ENCODE measurements around the gene HEMGN. TPM values are rescaled to one million over a fixed set of nuclear protein-coding genes. Genes with fewer than 3 reads are reported as not detected.

The HEMGN gene
- total and polyA plus RNA-seq, 10 of the 15 experiments (the other 5 are each of a cell fraction or from before 2014, with no cell fraction given) = 0.03 to 0.28 (median 0.09) TPM; not detected in 4

- no peaks in the 10 kb centered on the region for H3K9me3 ChIP-seq (replicated peaks; ENCODE audit: control insufficient read depth, insufficient read depth, low read length)
- intact Hi-C loops (cut with micrococcal nuclease; ENCODE audit: unreplicated experiment) (no loop called here), in situ Hi-C loops (cut with MboI) (no loop called here)
- no peak overlapping the region for H3K4me3 ChIP-seq
- ChIA-PET SMC1A (ENCODE audit: uncharacterized antibody, unreplicated experiment) (no interaction called here), RAD21 (ENCODE audit: unreplicated experiment) (no interaction called here), POLR2A (no interaction called here), CTCF (no interaction called here)
- peaks cover 4% of the 10 kb centered on the region; the same call in 1 of the 2 replicates for H3K4me1 ChIP-seq (ENCODE audit: control insufficient read depth, insufficient read depth, low read length)
- H3K27ac ChIP-seq (ENCODE audit: control insufficient read depth, insufficient read depth) = no peak overlapping the region
- no peaks in the 10 kb centered on the region for H3K36me3 ChIP-seq (ENCODE audit: control insufficient read depth in 2 of 2, insufficient read depth in 2 of 2, low read length in 1 of 2)
- H3K27me3 ChIP-seq (replicated peaks in 1 of 2; ENCODE audit: control insufficient read depth in 2 of 2, insufficient read depth in 2 of 2, low read length in 1 of 2) = no peaks in the 10 kb centered on the region
- no peak overlapping the region for H3K4me2 ChIP-seq (ENCODE audit: control insufficient read depth, insufficient read depth)
- no peak overlapping the region for H2AFZ ChIP-seq (ENCODE audit: control insufficient read depth, low read depth, low read length)
- no peak overlapping the region for H3K9ac ChIP-seq (ENCODE audit: control insufficient read depth, insufficient read depth, low read length)
- BruUV-seq (replicated peaks) = no TSS peak
- FAIRE-seq (no peak), DNase-seq (ENCODE audit: low read depth, low spot score) (no peak), ATAC-seq (no peak)
- no peaks in the 10 kb centered on the region for H4K20me1 ChIP-seq (ENCODE audit: control insufficient read depth, insufficient read depth)
- peaks cover 12% of the 10 kb centered on the region for H3K79me2 ChIP-seq (ENCODE audit: control insufficient read depth, insufficient read depth, low read length)
- 69% methylated on average over 3 of the region's 3 CpGs for WGBS (ENCODE audit: insufficient coverage, insufficient replicate concordance, low lambda C conversion rate, missing lambda C conversion rate)
- TF ChIP-seq NBN (IDR thresholded peaks at IDR 0.05) (no peak), IKZF1 (conservative IDR thresholded peaks at IDR 0.05) (no peak), ASH2L (IDR thresholded peaks at IDR 0.05; ENCODE audit: borderline replicate concordance, low read depth) (no peak), BCLAF1 (IDR thresholded peaks at IDR 0.05) (no peak), ZSCAN29 (IDR thresholded peaks at IDR 0.05) (no peak), POLR2AphosphoS2 (IDR thresholded peaks at IDR 0.05; ENCODE audit: low read depth, low read length) (no peak), RUNX3 (IDR thresholded peaks at IDR 0.05; ENCODE audit: low read length) (no peak), IKZF2 (IDR thresholded peaks at IDR 0.05) (no peak), ATF2 (IDR thresholded peaks at IDR 0.05; ENCODE audit: low read length) (no peak), HCFC1 (IDR thresholded peaks at IDR 0.05; ENCODE audit: low read length) (no peak), ETV6 (conservative IDR thresholded peaks at IDR 0.05 in 1 of 2, IDR thresholded peaks at IDR 0.05 in 1 of 2; ENCODE audit: borderline replicate concordance in 1 of 2, low read depth in 1 of 2) (no peak), HSF1 (IDR thresholded peaks at IDR 0.05; ENCODE audit: low read depth, low read length) (no peak), MEF2A (IDR thresholded peaks at IDR 0.05; ENCODE audit: insufficient read depth, low read depth, low read length) (no peak)
Measured at GRCh38 chr9:97978371-97979130, 40.6 kb upstream of the HEMGN start.

Data from GM12878 (cell line).